ENCODE measurements around the gene MAP4K4. TPM values are rescaled to one million over a fixed set of nuclear protein-coding genes. Genes with fewer than 3 reads are reported as not detected.

MAP4K4 gene
- total and polyA plus RNA-seq, 4 donors = 19.7 to 91.7 (median 54.0) TPM

- Histone ChIP-seq H3K27ac (ENCODE audit: low read depth in 1 of 2, low read length in 1 of 2) (no peak overlapping the region), H3K36me3 (ENCODE audit: control insufficient read depth in 4 of 4, insufficient read depth in 4 of 4, low read length in 4 of 4) (no peaks in the 10 kb centered on the region), H3K4me1 (ENCODE audit: control insufficient read depth in 5 of 5, insufficient read depth in 5 of 5, low read length in 5 of 5) (peaks cover 0 to 6% (median 0%) of the 10 kb centered on the region in 5 donors), H3K27me3 (ENCODE audit: control insufficient read depth in 3 of 3, insufficient read depth in 3 of 3, low read length in 2 of 3) (no peaks in the 10 kb centered on the region), H3K4me3 (no peak overlapping the region), H3K9me3 (ENCODE audit: control insufficient read depth in 4 of 4, insufficient read depth in 3 of 4, low read length in 3 of 4) (no peaks in the 10 kb centered on the region), H3K9ac (ENCODE audit: insufficient read depth in 1 of 2, low read length in 2 of 2) (no peak overlapping the region)
- WGBS, 2 donors = 33 to 44% methylated on average over 1 of the region's 1 CpG
- no peak for ATAC-seq (ENCODE audit: insufficient read depth, low FRiP score)
- DNase-seq = no peak
- TF ChIP-seq, protein P1, sequence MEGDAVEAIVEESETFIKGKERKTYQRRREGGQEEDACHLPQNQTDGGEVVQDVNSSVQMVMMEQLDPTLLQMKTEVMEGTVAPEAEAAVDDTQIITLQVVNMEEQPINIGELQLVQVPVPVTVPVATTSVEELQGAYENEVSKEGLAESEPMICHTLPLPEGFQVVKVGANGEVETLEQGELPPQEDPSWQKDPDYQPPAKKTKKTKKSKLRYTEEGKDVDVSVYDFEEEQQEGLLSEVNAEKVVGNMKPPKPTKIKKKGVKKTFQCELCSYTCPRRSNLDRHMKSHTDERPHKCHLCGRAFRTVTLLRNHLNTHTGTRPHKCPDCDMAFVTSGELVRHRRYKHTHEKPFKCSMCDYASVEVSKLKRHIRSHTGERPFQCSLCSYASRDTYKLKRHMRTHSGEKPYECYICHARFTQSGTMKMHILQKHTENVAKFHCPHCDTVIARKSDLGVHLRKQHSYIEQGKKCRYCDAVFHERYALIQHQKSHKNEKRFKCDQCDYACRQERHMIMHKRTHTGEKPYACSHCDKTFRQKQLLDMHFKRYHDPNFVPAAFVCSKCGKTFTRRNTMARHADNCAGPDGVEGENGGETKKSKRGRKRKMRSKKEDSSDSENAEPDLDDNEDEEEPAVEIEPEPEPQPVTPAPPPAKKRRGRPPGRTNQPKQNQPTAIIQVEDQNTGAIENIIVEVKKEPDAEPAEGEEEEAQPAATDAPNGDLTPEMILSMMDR (IDR thresholded peaks at IDR 0.05; ENCODE audit: control extremely low read depth, extremely low read depth) = no peak
These were observed 19.8 kb upstream of the MAP4K4 start for GRCh38 chr2:101677658-101678057.

DNA sequence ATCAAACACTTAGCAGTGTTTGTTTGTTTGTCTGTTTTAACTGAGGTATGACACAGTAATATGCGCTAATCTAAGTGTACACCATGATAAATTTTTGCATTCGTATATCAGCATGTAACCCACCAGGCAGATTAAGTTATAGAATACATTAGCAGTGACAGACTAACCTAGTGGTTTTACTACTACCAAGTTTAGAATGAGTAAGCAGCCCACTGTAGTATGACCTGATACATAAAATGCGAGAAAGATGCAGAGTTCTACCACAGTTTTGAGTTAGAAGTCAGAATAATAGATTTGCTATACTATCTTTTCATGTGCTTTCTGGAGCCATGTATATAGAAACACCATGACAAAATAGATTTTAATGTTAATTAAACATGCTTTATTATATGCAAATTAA is 19.1 kb upstream of the MAP4K4 start:
- Histone ChIP-seq H3K4me3 (no peak overlapping the region), H3K27ac (ENCODE audit: low read depth in 1 of 2, low read length in 1 of 2) (no peak overlapping the region), H3K9me3 (ENCODE audit: control insufficient read depth in 4 of 4, insufficient read depth in 3 of 4, low read length in 3 of 4) (no peaks in the 10 kb centered on the region), H3K36me3 (ENCODE audit: control insufficient read depth in 4 of 4, insufficient read depth in 4 of 4, low read length in 4 of 4) (no peaks in the 10 kb centered on the region), H3K9ac (ENCODE audit: insufficient read depth in 1 of 2, low read length in 2 of 2) (no peak overlapping the region), H3K4me1 (ENCODE audit: control insufficient read depth in 5 of 5, insufficient read depth in 5 of 5, low read length in 5 of 5) (peaks cover 0 to 6% (median 0%) of the 10 kb centered on the region in 5 donors), H3K27me3 (ENCODE audit: control insufficient read depth in 3 of 3, insufficient read depth in 3 of 3, low read length in 2 of 3) (no peaks in the 10 kb centered on the region)
- 96 to 98% methylated on average over 3 of the region's 3 CpGs for WGBS, 2 donors
- ATAC-seq (ENCODE audit: insufficient read depth, low FRiP score) = no peak
- TF ChIP-seq, protein P1 (IDR thresholded peaks at IDR 0.05; ENCODE audit: control extremely low read depth, extremely low read depth) = no peak
- DNase-seq = no peak

- Histone ChIP-seq H3K4me1 (ENCODE audit: control insufficient read depth in 5 of 5, insufficient read depth in 5 of 5, low read length in 5 of 5) (peaks cover 0 to 6% (median 0%) of the 10 kb centered on the region in 5 donors), H3K27ac (ENCODE audit: low read depth in 1 of 2, low read length in 1 of 2) (no peak overlapping the region), H3K9me3 (ENCODE audit: control insufficient read depth in 4 of 4, insufficient read depth in 3 of 4, low read length in 3 of 4) (no peaks in the 10 kb centered on the region), H3K27me3 (ENCODE audit: control insufficient read depth in 3 of 3, insufficient read depth in 3 of 3, low read length in 2 of 3) (no peaks in the 10 kb centered on the region), H3K36me3 (ENCODE audit: control insufficient read depth in 4 of 4, insufficient read depth in 4 of 4, low read length in 4 of 4) (no peaks in the 10 kb centered on the region), H3K9ac (ENCODE audit: insufficient read depth in 1 of 2, low read length in 2 of 2) (no peak overlapping the region), H3K4me3 (no peak overlapping the region)
- DNase-seq = no peak
- no peak for ATAC-seq (ENCODE audit: insufficient read depth, low FRiP score)
- WGBS, 2 donors = 82 to 90% methylated on average over 8 of the region's 8 CpGs
- TF ChIP-seq, protein P1 (IDR thresholded peaks at IDR 0.05; ENCODE audit: control extremely low read depth, extremely low read depth) = no peak
These were observed 18.3 kb upstream of the MAP4K4 start for GRCh38 chr2:101679037-101679726.

Data from lung (tissue), 12 donors.